Pancreas (tissue), 10 donors: ENCODE data around the gene IL21R. TPM values are rescaled to one million over a fixed set of nuclear protein-coding genes. Genes with fewer than 3 reads are reported as not detected.

Experiments used
- ATAC-seq, 4 donors: fragments of 200-7000 bp; cut with Tn5 transposase; one replicate each; pipeline versions ENCODE4 v1.8.0 to v1.9.1; 2020; ENCODE audit warnings: mild to moderate bottlenecking in 4 of 4, moderate library complexity in 4 of 4
- DNase-seq, 6 donors: peaks; one replicate each; pipeline ENCODE4 v3.0.0-alpha.2; 2020
- FAIRE-seq: peaks from 2 replicates; lab custom pipeline; 2012; peaks lifted over from hg19 to GRCh38; lab: Jason Lieb, UNC
- H3K27ac ChIP-seq, 4 donors: fragments of 200-600 bp; sonication (generic); 1 replicate in 3 of 4; 2 replicates in 1 of 4; pipeline versions ENCODE4 v1.5.0 to v1.8.0; 2020
- H3K27me3 ChIP-seq, 4 donors: fragments of 200-600 bp; one replicate each; pipeline ENCODE4 v1.8.0; 2021
- H3K36me3 ChIP-seq, 3 donors: fragments of 200-600 bp; sonication (generic) in 1 of 3; one replicate each; pipeline versions ENCODE4 v1.5.0 to v1.8.0; 2020 to 2021
- H3K4me1 ChIP-seq, 3 donors: fragments of 200-600 bp; one replicate each; pipeline ENCODE4 v1.8.0; 2021
- H3K4me3 ChIP-seq, 4 donors: fragments of 200-600 bp; sonication (generic) in 2 of 4; one replicate each; pipeline versions ENCODE4 v1.5.0 to v1.8.0; 2020 to 2021
- H3K9me3 ChIP-seq, 4 donors: fragments of 200-600 bp; one replicate each; pipeline ENCODE4 v1.8.0; 2021
- CTCF ChIP-seq, 4 donors: fragments of 200-600 bp; sonication (generic) in 3 of 4; IDR thresholded peaks; one replicate each; pipeline versions ENCODE4 v1.5.0 to v1.8.0; 2021; ENCODE audit warnings: antibody characterized with exemption in 4 of 4
- WGBS, 2 donors: extraction: QIAGEN DNeasy Blood & Tissue Kit; methylation state at CpG; one replicate each; pipeline ENCODE4 v1.1.7; 2013; 5-methylcytosine and 5-hydroxymethylcytosine counted together
- intact Hi-C, 3 donors: fragments of 100-400 bp; cut with DNase I; formaldehyde crosslinking; loops; one replicate each; pipeline versions ENCODE4 v1.11.1 to v1.14.2; 2022
- polyA plus RNA-seq, 2 donors: library from polyadenylated mRNA; stranded (reverse); fragments of 200-250 nt; gene quantifications; one replicate each; pipeline ENCODE4 v1.2.3, GENCODE V29; 2013
- total RNA-seq, 6 donors: library from RNA; stranded (reverse); fragmentation: NEBNext Ultra II Directional in 4 of 6; extraction: Animal tissue kit (Norgen Biotek cat#: 25700) in 4 of 6; gene quantifications; one replicate each; pipeline versions ENCODE4 v1.2.1 to v1.2.4, GENCODE V29; 2021 to 2023
- donor health status: healthy with polysubstance abuse.
- donor health status: DM: no; HTN: no; CAD: no; lungs with moderate emphysema.
- donor health status: DM: no; HTN: no; CAD: no.
- donor health status: control.
- donor health status: control.
- donor health status: Bipolar disorder and iron deficiency.
- donor health status: DM: yes; HTN: yes; CAD: no.
- donor health status: DM: no; HTN: no; CAD: no.
- donor health status: DM: no; HTN: no; CAD: no.
- donor health status: DM: yes; HTN: yes; CAD: no.

IL21R gene
- total and polyA plus RNA-seq, 8 donors, result 0.08 to 0.79 (median 0.31) TPM; not detected in 2

GRCh38 chr16:27405546-27406451 is 3.8 kb downstream of the IL21R start:
- no peak overlapping the region for H3K27ac ChIP-seq
- intact Hi-C loops, result no loop called here
- no peak overlapping the region for H3K4me3 ChIP-seq
- H3K27me3 ChIP-seq, result peaks cover 0 to 4% (median 0%) of the 10 kb centered on the region in 4 donors
- no peak for FAIRE-seq
- 40 to 42% methylated on average over 17 to 19 of the region's 19 CpGs for WGBS, 2 donors
- DNase-seq, result peak in 2 of 6 donors; percentile 23 to 44
- no peaks in the 10 kb centered on the region for H3K36me3 ChIP-seq
- no peaks in the 10 kb centered on the region for H3K9me3 ChIP-seq
- no peak for TF ChIP-seq CTCF (IDR thresholded peaks at IDR 0.05)
- ATAC-seq, result no peak
- no peaks in the 10 kb centered on the region for H3K4me1 ChIP-seq

- Histone ChIP-seq H3K9me3 (no peaks in the 10 kb centered on the region), H3K4me1 (no peaks in the 10 kb centered on the region), H3K27ac (no peak overlapping the region), H3K36me3 (no peaks in the 10 kb centered on the region), H3K27me3 (peaks cover 0 to 7% (median 0%) of the 10 kb centered on the region in 4 donors), H3K4me3 (no peak overlapping the region)
- WGBS, 2 donors, result 46 to 49% methylated on average over 6 of the region's 6 CpGs
- DNase-seq (no peak), ATAC-seq (no peak), FAIRE-seq (no peak)
- intact Hi-C loops, result no loop called here
- no peak for TF ChIP-seq CTCF (IDR thresholded peaks at IDR 0.05)
These were observed 4.6 kb downstream of the IL21R start for GRCh38 chr16:27406511-27407128.

DNA sequence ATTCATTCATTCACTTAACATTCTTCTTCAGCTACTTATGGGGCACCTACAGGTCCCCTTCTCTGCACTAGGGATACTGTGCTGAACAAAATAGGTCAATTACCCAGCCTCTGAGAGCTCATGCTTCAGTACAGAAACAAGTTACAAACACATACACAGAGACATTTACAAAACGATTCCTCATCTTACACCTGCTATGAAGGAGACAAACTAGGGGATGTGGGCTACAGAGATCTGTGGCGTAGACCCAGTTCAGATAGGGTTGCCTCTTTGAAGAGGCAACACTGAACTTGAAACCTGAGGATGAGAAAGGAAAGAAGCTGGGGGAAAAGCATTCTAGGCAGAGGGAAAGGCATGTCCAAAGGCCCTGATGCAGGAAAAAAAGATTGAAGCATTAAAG is 5.2 kb downstream of the IL21R start:
- H3K36me3 ChIP-seq, result no peaks in the 10 kb centered on the region
- intact Hi-C loops, result no loop called here
- no peaks in the 10 kb centered on the region for H3K4me1 ChIP-seq
- DNase-seq (no peak), FAIRE-seq (no peak), ATAC-seq (no peak)
- H3K27ac ChIP-seq, result no peak overlapping the region
- 50 to 51% methylated on average over 2 of the region's 2 CpGs for WGBS, 2 donors
- H3K27me3 ChIP-seq, result peaks cover 0 to 7% (median 0%) of the 10 kb centered on the region in 4 donors
- no peaks in the 10 kb centered on the region for H3K9me3 ChIP-seq
- H3K4me3 ChIP-seq, result no peak overlapping the region
- no peak for TF ChIP-seq CTCF (IDR thresholded peaks at IDR 0.05)

DNA sequence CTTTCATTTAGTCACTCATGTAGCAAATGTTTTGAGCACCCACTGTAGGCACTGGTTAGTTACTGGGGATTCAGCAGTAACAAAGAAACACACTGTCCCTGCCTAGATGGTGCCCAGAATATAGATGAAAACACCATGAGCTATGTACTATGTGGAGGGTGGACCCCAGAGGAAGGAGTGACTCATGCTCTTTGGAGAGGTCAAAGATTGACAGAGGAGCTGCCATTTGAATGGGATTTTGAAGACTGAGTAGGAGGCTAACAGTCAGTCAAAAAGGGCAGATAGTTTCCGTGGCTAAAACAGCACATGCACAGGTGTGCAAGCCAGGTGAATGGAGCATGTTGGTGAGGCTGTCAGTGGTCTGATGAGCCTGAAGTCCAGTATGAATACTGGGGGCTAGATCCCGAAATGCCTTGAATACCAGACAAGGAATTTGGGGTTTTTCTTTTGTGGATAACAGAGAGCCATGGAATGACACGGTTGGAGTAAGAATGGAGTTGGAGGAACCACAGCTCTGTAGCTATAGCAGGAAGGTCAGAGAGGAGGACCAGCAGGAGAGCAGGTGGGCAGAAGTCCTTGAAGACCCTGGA is 6.1 kb downstream of the IL21R start:
- peaks cover 0 to 7% (median 0%) of the 10 kb centered on the region in 4 donors for H3K27me3 ChIP-seq
- intact Hi-C loops, result no loop called here
- DNase-seq, result no peak

More for the DNA sequence above, 6.1 kb downstream of the IL21R start:
- Histone ChIP-seq H3K9me3 (no peaks in the 10 kb centered on the region), H3K4me1 (no peaks in the 10 kb centered on the region), H3K4me3 (no peak overlapping the region), H3K27ac (no peak overlapping the region), H3K36me3 (no peaks in the 10 kb centered on the region)
- 43 to 65% methylated on average over 3 of the region's 3 CpGs for WGBS, 2 donors
- TF ChIP-seq CTCF (IDR thresholded peaks at IDR 0.05), result no peak
- ATAC-seq (no peak), FAIRE-seq (no peak)
